H9 (cell line): Measurements from ENCODE around the gene TMA7B. TPM values are rescaled to one million over a fixed set of nuclear protein-coding genes. Genes with fewer than 3 reads are reported as not detected.

Experiments used
- DNase-seq: peaks from one replicate; pipeline ENCODE4 v3.0.0-alpha.2; 2017
- H2AFZ ChIP-seq: one replicate; pipeline ENCODE4 v1.6.1; 2013; ENCODE audit warnings: mild to moderate bottlenecking, low read length, control low read depth, moderate library complexity
- H2AK5ac ChIP-seq: 2 replicates; pipeline ENCODE4 v1.6.1; 2013; ENCODE audit warnings: low read length, control low read depth, mixed read lengths; ENCODE audit not compliant: insufficient read length
- H2BK120ac ChIP-seq: one replicate; pipeline ENCODE4 v1.6.1; 2013; ENCODE audit warnings: low read depth, mild to moderate bottlenecking, low read length, control low read depth, inconsistent platforms; ENCODE audit not compliant: poor library complexity, severe bottlenecking
- H2BK12ac ChIP-seq: 2 replicates; pipeline ENCODE4 v1.6.1; 2013; ENCODE audit warnings: low read length, control low read depth, mixed read lengths, low read depth; ENCODE audit not compliant: insufficient read length
- H2BK15ac ChIP-seq: 2 replicates; pipeline ENCODE4 v1.6.1; 2013; ENCODE audit warnings: low read depth, low read length, control low read depth
- H2BK20ac ChIP-seq: one replicate; pipeline ENCODE4 v1.6.1; 2013; ENCODE audit warnings: low read depth, mild to moderate bottlenecking, low read length, control low read depth, inconsistent platforms; ENCODE audit not compliant: poor library complexity, severe bottlenecking
- H2BK5ac ChIP-seq: 2 replicates; pipeline ENCODE4 v1.6.1; 2013; ENCODE audit warnings: low read length, control low read depth, mixed read lengths; ENCODE audit not compliant: insufficient read length
- H3K14ac ChIP-seq: 2 replicates; pipeline ENCODE4 v1.6.1; 2013; ENCODE audit warnings: low read length, control low read depth; ENCODE audit not compliant: insufficient read depth
- H3K18ac ChIP-seq: 2 replicates; pipeline ENCODE4 v1.6.1; 2013; ENCODE audit warnings: low read depth, mild to moderate bottlenecking, mixed read lengths, low read length, control low read depth; ENCODE audit not compliant: insufficient read length
- H3K23ac ChIP-seq: 2 replicates; pipeline ENCODE4 v1.6.1; 2013; ENCODE audit warnings: low read length, control low read depth, mixed read lengths, low read depth; ENCODE audit not compliant: insufficient read length
- H3K23me2 ChIP-seq: 2 replicates; pipeline ENCODE4 v1.6.1; 2013; ENCODE audit warnings: low read depth, mild to moderate bottlenecking, mixed read lengths, low read length, control low read depth; ENCODE audit not compliant: insufficient read length, poor library complexity, severe bottlenecking
- H3K27ac ChIP-seq: 2 replicates; pipeline ENCODE4 v1.5.1; 2013; ENCODE audit warnings: low read length, control low read depth, mixed read lengths, low read depth; ENCODE audit not compliant: insufficient read length
- H3K27me3 ChIP-seq: 2 replicates; pipeline ENCODE4 v1.6.1; 2013; ENCODE audit warnings: low read length, control low read depth, inconsistent platforms; ENCODE audit not compliant: insufficient read depth
- H3K4ac ChIP-seq: 2 replicates; pipeline ENCODE4 v1.6.1; 2013; ENCODE audit warnings: low read depth, mild to moderate bottlenecking, control low read depth, inconsistent platforms, low read length, moderate library complexity
- H3K4me1 ChIP-seq: 2 replicates; pipeline ENCODE4 v1.6.1; 2013; ENCODE audit warnings: low read length, control low read depth, inconsistent platforms; ENCODE audit not compliant: insufficient read depth
- H3K4me2 ChIP-seq: 2 replicates; pipeline ENCODE4 v1.6.1; 2013; ENCODE audit warnings: low read length, control low read depth, mixed read lengths; ENCODE audit not compliant: insufficient read length, insufficient read depth
- H3K56ac ChIP-seq: 2 replicates; pipeline ENCODE4 v1.6.1; 2013; ENCODE audit warnings: low read depth, mild to moderate bottlenecking, mixed read lengths, low read length, control low read depth; ENCODE audit not compliant: insufficient read length
- H3K79me1 ChIP-seq: 2 replicates; pipeline ENCODE4 v1.6.1; 2013; ENCODE audit warnings: low read depth, mild to moderate bottlenecking, moderate library complexity, low read length, control low read depth, inconsistent platforms; ENCODE audit not compliant: insufficient read depth, poor library complexity, severe bottlenecking
- H3K79me2 ChIP-seq: 2 replicates; pipeline ENCODE4 v1.6.1; 2013; ENCODE audit warnings: low read length, control low read depth, inconsistent platforms; ENCODE audit not compliant: insufficient read depth
- H3K9ac ChIP-seq: 2 replicates; pipeline ENCODE4 v1.6.1; 2013; ENCODE audit warnings: low read length, control low read depth, mixed read lengths; ENCODE audit not compliant: insufficient read length; ENCODE audit errors: extremely low read depth
- H3K9me3 ChIP-seq: one replicate; pipeline ENCODE4 v1.6.1; 2013; ENCODE audit warnings: low read depth, low read length, inconsistent platforms; ENCODE audit not compliant: control insufficient read depth
- H3T11ph ChIP-seq: one replicate; pipeline ENCODE4 v1.6.1; 2013; ENCODE audit warnings: mild to moderate bottlenecking, low read length, control low read depth, inconsistent platforms
- H4K20me1 ChIP-seq: one replicate; pipeline ENCODE4 v1.6.1; 2013; ENCODE audit not compliant: control insufficient read depth, insufficient read length, insufficient read depth
- H4K5ac ChIP-seq: 2 replicates; pipeline ENCODE4 v1.6.1; 2013; ENCODE audit warnings: low read depth, mild to moderate bottlenecking, mixed read lengths, low read length, control low read depth; ENCODE audit not compliant: insufficient read length
- H4K8ac ChIP-seq: replicated peaks from 2 replicates; pipeline ENCODE4 v1.6.1; 2013; ENCODE audit warnings: low read length, control low read depth, mixed read lengths, low read depth; ENCODE audit not compliant: insufficient read length
- H4K91ac ChIP-seq: 2 replicates; pipeline ENCODE4 v1.6.1; 2013; ENCODE audit warnings: low read depth, mild to moderate bottlenecking, moderate library complexity, mixed read lengths, low read length, control low read depth; ENCODE audit not compliant: insufficient read length
- H3K27ac Mint-ChIP-seq, 3 experiments: 2 replicates in 2 of 3; 3 replicates in 1 of 3; pipeline ENCODE4 v1.8.0; 2020 to 2021; ENCODE audit warnings: mixed read lengths in 3 of 3, mild to moderate bottlenecking in 1 of 3, moderate library complexity in 1 of 3
- H3K27me3 Mint-ChIP-seq: 2 replicates; pipeline ENCODE4 v1.8.0; 2021; ENCODE audit warnings: low read depth, mild to moderate bottlenecking, moderate library complexity, mixed read lengths
- H3K36me3 Mint-ChIP-seq, 3 experiments: 2 replicates in 2 of 3; 3 replicates in 1 of 3; pipeline ENCODE4 v1.8.0; 2020 to 2021; ENCODE audit warnings: low read depth in 3 of 3, mixed read lengths in 3 of 3; ENCODE audit not compliant: insufficient read depth in 1 of 3
- H3K4me1 Mint-ChIP-seq, 2 experiments: 2 replicates each; pipeline ENCODE4 v1.8.0; 2020; ENCODE audit warnings: mixed read lengths in 2 of 2
- H3K4me3 Mint-ChIP-seq, 2 experiments: 2 replicates in 1 of 2; 3 replicates in 1 of 2; pipeline ENCODE4 v1.8.0; 2020 to 2021; ENCODE audit warnings: mild to moderate bottlenecking in 2 of 2, mixed read lengths in 2 of 2, moderate library complexity in 1 of 2
- H3K9me3 Mint-ChIP-seq, 2 experiments: 2 replicates in 1 of 2; 3 replicates in 1 of 2; pipeline ENCODE4 v1.8.0; 2020; ENCODE audit warnings: mild to moderate bottlenecking in 2 of 2, mixed read lengths in 2 of 2, moderate library complexity in 1 of 2
- CTCF ChIP-seq: fragments of 200-600 bp; sonication (generic); conservative IDR thresholded peaks from 3 replicates; pipeline ENCODE4 v1.8.0; 2021; ENCODE audit warnings: antibody characterized with exemption, mild to moderate bottlenecking
- WGBS: extraction: QIAGEN DNeasy Blood & Tissue Kit; methylation state at CpG from one replicate; pipeline ENCODE4 v1.1.7; 2013; ENCODE audit warnings: missing lambda C conversion rate, low lambda C conversion rate, mixed read lengths; ENCODE audit not compliant: insufficient read length; ENCODE audit errors: extremely low coverage; 5-methylcytosine and 5-hydroxymethylcytosine counted together
- total RNA-seq: library from RNA; stranded (reverse); gene quantifications from 2 replicates; pipeline ENCODE4 v1.2.1, GENCODE V29; 2021

Gene TMA7B
- total RNA-seq, 1 experiment from 2014 or later = not detected

- Histone ChIP-seq H2AK5ac (no peak overlapping the region), H3K79me2 (no peaks in the 10 kb centered on the region), H3K14ac (no peak overlapping the region), H3K27me3 (no peaks in the 10 kb centered on the region), H3K4ac (no peak overlapping the region), H2BK12ac (no peak overlapping the region), H4K20me1 (no peaks in the 10 kb centered on the region), H4K8ac (no peak overlapping the region), H3K18ac (no peak overlapping the region), H4K5ac (no peak overlapping the region), H2BK5ac (no peak overlapping the region), H3K4me1 (0 out of 2 replicates have a peak, but pooled peaks cover 3% of the 10 kb centered on the region), H3K23ac (no peak overlapping the region), H3K4me2 (no peak overlapping the region), H3K56ac (no peak overlapping the region), H2BK20ac (no peak overlapping the region), H3T11ph (no peak overlapping the region), H2AFZ (no peak overlapping the region), H2BK15ac (no peak overlapping the region), H3K9ac (no peak overlapping the region), H2BK120ac (no peak overlapping the region), H3K27ac (no peak overlapping the region), H4K91ac (no peak overlapping the region), H3K9me3 (no peaks in the 10 kb centered on the region), H3K79me1 (no peaks in the 10 kb centered on the region), H3K23me2 (no peaks in the 10 kb centered on the region)
- WGBS = no CpG with 5 or more reads among the region's 10 CpGs
- Mint-ChIP-seq H3K4me1 (peaks cover 35 to 38% of the 10 kb centered on the region in 2 experiments), H3K4me3 (no peak overlapping the region), H3K27me3 (peaks cover 20% of the 10 kb centered on the region), H3K9me3 (no peaks in the 10 kb centered on the region), H3K36me3 (no peaks in the 10 kb centered on the region; a peak in 1 of 7 replicates), H3K27ac (peak overlapping the region in 1 of 3 experiments; percentile 7; a peak in 1 of 7 replicates)
- no peak for TF ChIP-seq CTCF
- DNase-seq = no peak
Measured at GRCh38 chr22:39956932-39957664, 3.1 kb upstream of the TMA7B start.
